Kidney glomerular epithelial cell (primary cell): ENCODE measurements around the gene SLC34A3.
"Not testable (repeated sequence)": the region's sequence is repeated elsewhere in the genome, so short reads cannot be mapped to it uniquely, and the experiment has no call there.

Experiments
- DNase-seq: peaks from one replicate; lab custom pipeline; 2025; lab: John Stamatoyannopoulos, UW

Gene SLC34A3

GRCh38 chr9:137228968-137229896 lies 1.5 kb upstream of the SLC34A3 start:
- DNase-seq = no peak

- no peak for DNase-seq
These were observed 597 bp upstream of the SLC34A3 start for GRCh38 chr9:137229903-137230704.

GRCh38 chr9:137231372-137232039 lies 805 bp downstream of the SLC34A3 start:
- DNase-seq = no peak

GRCh38 chr9:137232101-137232500 lies 1.4 kb downstream of the SLC34A3 start:
- DNase-seq = no peak

GRCh38 chr9:137232510-137232909 lies 1.8 kb downstream of the SLC34A3 start:
- no peak for DNase-seq

GRCh38 chr9:137233143-137233980 lies 2.7 kb downstream of the SLC34A3 start:
- no peak for DNase-seq

GRCh38 chr9:137234055-137234697 lies 3.5 kb downstream of the SLC34A3 start:
- DNase-seq = no peak

GRCh38 chr9:137234758-137235423 lies 4.2 kb downstream of the SLC34A3 start:
- no peak for DNase-seq

- no peak for DNase-seq
These were observed 4.9 kb downstream of the SLC34A3 start for GRCh38 chr9:137235424-137236237.

- peak; percentile 49 for DNase-seq
These were observed 5.7 kb downstream of the SLC34A3 start for GRCh38 chr9:137236238-137236935.

- no peak for DNase-seq
These were observed 6.3 kb downstream of the SLC34A3 start for GRCh38 chr9:137236936-137237421.

GRCh38 chr9:137237759-137238726 lies 7.3 kb downstream of the SLC34A3 start:
- no peak for DNase-seq

GRCh38 chr9:137239541-137240200 lies 9.0 kb downstream of the SLC34A3 start:
- not testable (repeated sequence) for DNase-seq

- peak; percentile 41 for DNase-seq
These were observed 9.7 kb downstream of the SLC34A3 start for GRCh38 chr9:137240318-137240840.

GRCh38 chr9:137240841-137241489 lies 10.3 kb downstream of the SLC34A3 start, which contains the start of gene TUBB4B:
TUBB4B (plus strand) TSS chr9:137241287; CDS start chr9:137241361, 74 bp downstream.
- peak; percentile 100 for DNase-seq
